ENCODE results near the gene HCK.

The HCK gene

GRCh38 chr20:32111753-32112152 is 59.7 kb downstream of the HCK start:
- TF ChIP-seq, protein P1, sequence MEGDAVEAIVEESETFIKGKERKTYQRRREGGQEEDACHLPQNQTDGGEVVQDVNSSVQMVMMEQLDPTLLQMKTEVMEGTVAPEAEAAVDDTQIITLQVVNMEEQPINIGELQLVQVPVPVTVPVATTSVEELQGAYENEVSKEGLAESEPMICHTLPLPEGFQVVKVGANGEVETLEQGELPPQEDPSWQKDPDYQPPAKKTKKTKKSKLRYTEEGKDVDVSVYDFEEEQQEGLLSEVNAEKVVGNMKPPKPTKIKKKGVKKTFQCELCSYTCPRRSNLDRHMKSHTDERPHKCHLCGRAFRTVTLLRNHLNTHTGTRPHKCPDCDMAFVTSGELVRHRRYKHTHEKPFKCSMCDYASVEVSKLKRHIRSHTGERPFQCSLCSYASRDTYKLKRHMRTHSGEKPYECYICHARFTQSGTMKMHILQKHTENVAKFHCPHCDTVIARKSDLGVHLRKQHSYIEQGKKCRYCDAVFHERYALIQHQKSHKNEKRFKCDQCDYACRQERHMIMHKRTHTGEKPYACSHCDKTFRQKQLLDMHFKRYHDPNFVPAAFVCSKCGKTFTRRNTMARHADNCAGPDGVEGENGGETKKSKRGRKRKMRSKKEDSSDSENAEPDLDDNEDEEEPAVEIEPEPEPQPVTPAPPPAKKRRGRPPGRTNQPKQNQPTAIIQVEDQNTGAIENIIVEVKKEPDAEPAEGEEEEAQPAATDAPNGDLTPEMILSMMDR (IDR thresholded peaks at IDR 0.05; ENCODE audit: low read length) = no peak
- no peak for TF ChIP-seq EZH2 (optimal IDR thresholded peaks at IDR 0.05; ENCODE audit: low read depth, low read length)
- TF ChIP-seq EZH2phosphoT487 (IDR thresholded peaks at IDR 0.05; ENCODE audit: low read length) = no peak
- Histone ChIP-seq H3K36me3 (replicated peaks; ENCODE audit: insufficient read depth, low read length) (no peaks in the 10 kb centered on the region), H3K9me2 (replicated peaks; ENCODE audit: insufficient read depth, low read length) (no peaks in the 10 kb centered on the region), H3F3A (ENCODE audit: insufficient read depth, low read length) (peaks cover 7% of the 10 kb centered on the region), H3K4me2 (ENCODE audit: low read depth, low read length) (no peak overlapping the region), H4K20me1 (ENCODE audit: insufficient read depth, low read length) (peaks cover 12% of the 10 kb centered on the region; the same call in 1 of the 2 replicates), H3K9ac (ENCODE audit: low read length) (no peak overlapping the region), H3K4me1 (ENCODE audit: low read length) (peaks cover 13% of the 10 kb centered on the region), H3K4me3 (ENCODE audit: low read length) (no peak overlapping the region), H2AFZ (ENCODE audit: low read length) (no peak overlapping the region), H3K9me3 (replicated peaks; ENCODE audit: insufficient read depth, low read length) (no peaks in the 10 kb centered on the region), H3K27ac (ENCODE audit: low read length) (no peak overlapping the region), H3K27me3 (replicated peaks; ENCODE audit: insufficient read depth, low read length) (no peaks in the 10 kb centered on the region), H3K79me2 (ENCODE audit: low read length) (peaks cover 73% of the 10 kb centered on the region)
- DNase-seq = no peak

DNA sequence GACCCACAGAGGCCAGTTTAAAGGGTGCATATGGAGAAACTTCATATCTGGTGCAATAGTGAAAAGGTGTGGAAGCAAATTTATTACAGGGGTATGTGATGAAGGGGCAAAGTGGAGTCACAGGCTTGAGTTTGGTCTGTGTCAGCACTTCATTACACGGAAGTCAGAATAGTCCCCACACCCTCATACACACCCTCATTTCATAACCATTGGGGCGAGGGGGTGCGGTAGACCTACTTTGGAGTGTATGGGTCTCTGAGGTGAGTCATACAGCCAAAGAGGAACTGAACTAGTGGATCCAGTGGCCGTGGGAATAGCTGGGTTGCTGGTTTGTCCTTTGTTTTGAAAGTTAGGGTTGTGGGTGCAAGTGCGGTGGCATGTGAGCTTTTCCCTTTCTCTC is 60.8 kb downstream of the HCK start:
- Histone ChIP-seq H3K9ac (ENCODE audit: low read length) (no peak overlapping the region), H3K9me3 (replicated peaks; ENCODE audit: insufficient read depth, low read length) (no peaks in the 10 kb centered on the region), H3K36me3 (replicated peaks; ENCODE audit: insufficient read depth, low read length) (no peaks in the 10 kb centered on the region), H3K9me2 (replicated peaks; ENCODE audit: insufficient read depth, low read length) (no peaks in the 10 kb centered on the region), H3K27ac (ENCODE audit: low read length) (no peak overlapping the region), H3K4me2 (ENCODE audit: low read depth, low read length) (no peak overlapping the region), H3K27me3 (replicated peaks; ENCODE audit: insufficient read depth, low read length) (no peaks in the 10 kb centered on the region), H3K4me1 (ENCODE audit: low read length) (peaks cover 13% of the 10 kb centered on the region), H4K20me1 (ENCODE audit: insufficient read depth, low read length) (peaks cover 12% of the 10 kb centered on the region; the same call in 1 of the 2 replicates), H3K4me3 (ENCODE audit: low read length) (no peak overlapping the region), H2AFZ (ENCODE audit: low read length) (no peak overlapping the region), H3F3A (ENCODE audit: insufficient read depth, low read length) (peaks cover 7% of the 10 kb centered on the region), H3K79me2 (ENCODE audit: low read length) (peaks cover 84% of the 10 kb centered on the region)
- DNase-seq = no peak
- TF ChIP-seq EZH2 (optimal IDR thresholded peaks at IDR 0.05; ENCODE audit: low read depth, low read length) (no peak), EZH2phosphoT487 (IDR thresholded peaks at IDR 0.05; ENCODE audit: low read length) (no peak)
- TF ChIP-seq, protein P1 (IDR thresholded peaks at IDR 0.05; ENCODE audit: low read length) = no peak

GRCh38 chr20:32113591-32114260 is 61.7 kb downstream of the HCK start:
- Histone ChIP-seq H3K9me3 (replicated peaks; ENCODE audit: insufficient read depth, low read length) (no peaks in the 10 kb centered on the region), H3K9me2 (replicated peaks; ENCODE audit: insufficient read depth, low read length) (no peaks in the 10 kb centered on the region), H2AFZ (ENCODE audit: low read length) (no peak overlapping the region), H3K27me3 (replicated peaks; ENCODE audit: insufficient read depth, low read length) (no peaks in the 10 kb centered on the region), H3K27ac (ENCODE audit: low read length) (no peak overlapping the region), H3K79me2 (ENCODE audit: low read length) (peaks cover 91% of the 10 kb centered on the region), H3K4me2 (ENCODE audit: low read depth, low read length) (no peak overlapping the region), H3K4me1 (ENCODE audit: low read length) (peaks cover 13% of the 10 kb centered on the region), H3K4me3 (ENCODE audit: low read length) (no peak overlapping the region), H3K9ac (ENCODE audit: low read length) (no peak overlapping the region), H4K20me1 (ENCODE audit: insufficient read depth, low read length) (peaks cover 12% of the 10 kb centered on the region; the same call in 1 of the 2 replicates), H3F3A (ENCODE audit: insufficient read depth, low read length) (peaks cover 7% of the 10 kb centered on the region), H3K36me3 (replicated peaks; ENCODE audit: insufficient read depth, low read length) (no peaks in the 10 kb centered on the region)
- DNase-seq = no peak
- TF ChIP-seq, protein P1 (IDR thresholded peaks at IDR 0.05; ENCODE audit: low read length) = no peak
- TF ChIP-seq EZH2phosphoT487 (IDR thresholded peaks at IDR 0.05; ENCODE audit: low read length) (no peak), EZH2 (optimal IDR thresholded peaks at IDR 0.05; ENCODE audit: low read depth, low read length) (no peak)
